NCI-H2029 (cell line): ENCODE data around the gene PHLDA2.

Experiments
- DNase-seq: peaks from one replicate; lab custom pipeline; 2025; lab: John Stamatoyannopoulos, UW

The PHLDA2 gene

DNA sequence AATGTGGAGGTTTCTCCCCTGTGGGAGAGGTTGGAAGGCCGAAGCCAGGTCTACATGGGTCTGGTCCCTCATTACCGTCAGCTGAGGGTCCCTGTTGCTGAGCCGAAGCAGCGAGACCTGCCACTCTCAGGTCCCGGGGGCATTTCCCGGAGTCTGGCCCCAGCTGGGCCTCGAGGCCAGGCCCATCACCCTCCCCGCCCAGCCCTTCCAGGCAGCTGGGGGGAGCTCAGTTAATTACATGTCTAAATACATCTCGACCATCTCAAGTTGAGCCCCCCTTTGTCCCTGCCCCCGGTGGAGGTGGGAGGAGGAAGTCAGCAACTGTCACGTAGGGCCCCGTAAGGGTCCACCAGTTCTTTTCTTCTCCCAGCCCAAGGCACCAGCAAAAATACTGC is 47.2 kb downstream of the PHLDA2 start:
- no peak for DNase-seq

DNA sequence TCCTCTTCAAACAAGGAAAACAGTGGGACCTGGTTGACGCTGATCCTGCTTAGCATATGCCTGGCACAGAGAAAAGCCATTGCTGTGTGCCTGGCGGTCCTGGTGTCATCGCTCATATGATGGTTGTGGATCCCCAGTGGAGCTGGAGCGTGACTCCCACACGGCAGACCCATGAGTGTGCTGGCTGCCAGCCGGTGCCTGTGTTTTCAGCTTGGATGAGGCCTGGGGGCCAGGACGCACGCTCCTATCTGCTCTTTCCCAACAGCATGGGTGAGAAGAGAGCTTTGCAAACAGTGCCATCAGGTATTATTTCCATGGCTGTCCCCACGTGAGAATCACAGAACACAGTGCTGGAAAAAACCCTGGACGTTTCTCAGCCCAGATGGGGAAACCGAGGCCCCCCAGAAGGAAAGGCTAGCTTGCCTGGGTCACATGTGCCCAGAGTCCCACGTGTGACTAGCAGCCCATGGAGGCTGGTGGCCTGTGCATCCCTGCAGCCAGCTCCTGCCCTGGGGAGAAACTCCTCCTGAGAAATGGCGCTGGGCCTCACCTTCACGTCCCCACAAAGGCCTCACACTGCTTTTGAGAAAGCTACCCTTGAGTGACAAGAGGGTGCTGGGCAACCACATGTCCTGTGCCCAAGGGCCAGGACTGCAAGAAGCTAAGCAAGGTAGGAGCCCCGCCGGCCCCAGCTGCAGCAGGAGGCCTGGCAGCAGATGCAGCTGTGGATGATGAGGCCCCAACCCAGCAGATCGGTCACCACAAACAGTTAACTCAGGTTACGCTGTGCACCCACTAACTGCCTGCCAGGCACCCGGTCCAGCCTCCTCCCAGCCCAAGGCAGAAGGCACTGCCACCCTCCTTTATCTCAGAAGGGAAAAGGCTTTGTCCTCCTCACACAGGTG is 47.9 kb downstream of the PHLDA2 start:
- DNase-seq, result no peak

DNA sequence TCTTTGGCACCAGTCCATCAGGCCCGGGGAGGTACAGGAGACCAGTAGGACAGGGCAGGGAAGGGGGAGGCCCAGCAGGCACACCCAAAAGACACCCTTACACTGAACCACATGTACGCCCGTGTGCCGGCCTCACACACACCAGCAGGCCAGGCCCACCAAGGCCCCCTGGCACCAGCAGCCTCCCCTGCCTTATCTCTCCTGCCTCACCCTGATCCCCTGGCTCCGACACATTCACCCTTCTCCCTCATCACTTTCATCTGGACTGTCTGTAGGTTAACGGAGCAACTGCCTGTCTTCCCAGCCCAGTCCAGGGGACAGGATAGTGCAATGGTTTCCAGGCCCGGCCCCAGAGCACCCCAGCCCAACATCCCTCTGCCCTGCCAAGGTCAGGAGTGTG is 48.6 kb downstream of the PHLDA2 start:
- no peak for DNase-seq

DNA sequence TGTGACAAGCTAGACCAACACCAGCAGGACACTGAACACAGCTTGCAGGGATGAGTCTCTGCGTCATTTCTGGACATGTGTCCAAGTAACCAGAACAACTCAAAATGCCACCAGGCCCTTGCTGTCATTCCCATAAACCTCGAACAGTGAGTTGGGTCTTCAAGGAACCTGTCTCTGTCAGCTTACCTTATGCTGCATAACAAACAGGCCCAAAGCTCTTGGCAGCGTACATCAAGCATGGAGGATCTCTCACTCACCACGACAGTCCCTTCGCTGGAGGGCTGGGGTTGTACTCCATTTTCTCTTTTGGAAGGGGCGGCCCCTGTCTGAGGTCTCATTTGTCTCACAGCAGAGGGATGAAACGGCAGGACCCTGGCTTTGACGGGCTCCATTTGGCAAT is 50.4 kb downstream of the PHLDA2 start:
- DNase-seq, result no peak
